COLO829 (cell line): ENCODE data around the gene PCDHGB3.
A peak's percentile ranks its signal among the peaks of the same experiment; 100 is the strongest.
"Not testable (repeated sequence)": the region's sequence is repeated elsewhere in the genome, so short reads cannot be mapped to it uniquely, and the experiment has no call there.

ENCODE experiments used
- DNase-seq: peaks from one replicate; pipeline ENCODE4 v3.0.0; 2012; ENCODE audit warnings: low spot score

Gene PCDHGB3

DNA sequence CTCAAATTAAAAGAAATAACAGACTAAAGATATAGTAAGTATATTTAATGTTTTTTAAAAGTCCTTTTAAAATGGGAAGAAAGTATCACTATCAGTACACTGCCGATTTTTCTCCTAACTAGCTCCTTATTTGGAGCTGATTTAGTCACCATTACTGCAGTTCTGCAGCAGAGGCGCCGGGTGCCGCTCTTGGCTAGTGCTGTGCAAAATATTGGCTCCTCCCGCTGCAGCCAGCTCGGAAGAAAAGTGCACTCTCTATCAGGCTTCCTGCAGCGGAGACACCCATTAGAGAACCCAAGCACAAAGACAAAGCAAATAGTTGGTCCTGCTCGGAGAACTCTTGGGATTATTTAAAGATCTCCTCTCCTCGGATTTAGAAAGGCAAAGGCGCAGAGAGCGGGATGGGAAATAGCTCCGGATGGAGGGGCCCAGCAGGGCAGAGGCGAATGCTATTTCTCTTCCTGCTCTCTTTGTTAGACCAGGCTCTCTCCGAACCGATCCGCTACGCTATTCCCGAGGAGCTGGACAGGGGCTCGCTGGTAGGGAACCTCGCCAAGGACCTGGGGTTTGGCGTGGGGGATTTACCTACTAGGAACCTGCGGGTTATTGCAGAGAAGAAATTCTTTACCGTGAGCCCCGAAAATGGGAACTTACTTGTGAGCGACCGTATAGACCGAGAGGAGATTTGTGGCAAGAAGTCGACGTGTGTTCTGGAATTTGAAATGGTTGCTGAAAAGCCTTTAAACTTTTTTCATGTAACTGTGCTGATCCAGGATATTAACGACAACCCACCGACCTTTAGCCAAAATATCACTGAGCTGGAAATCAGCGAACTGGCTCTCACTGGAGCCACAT, at the start of gene PCDHGB3:
TSS of gene PCDHGB3 (plus strand) at position 249 of the 855 bp plus-strand sequence. CDS start at position 402, 153 bp downstream.
- no peak for DNase-seq

- DNase-seq: no peak
Measured at GRCh38 chr5:141322261-141322660, 47.8 kb upstream of the PCDHGB3 start.

- peak; percentile 16 for DNase-seq
Measured at GRCh38 chr5:141326088-141326854, 43.8 kb upstream of the PCDHGB3 start.

DNA sequence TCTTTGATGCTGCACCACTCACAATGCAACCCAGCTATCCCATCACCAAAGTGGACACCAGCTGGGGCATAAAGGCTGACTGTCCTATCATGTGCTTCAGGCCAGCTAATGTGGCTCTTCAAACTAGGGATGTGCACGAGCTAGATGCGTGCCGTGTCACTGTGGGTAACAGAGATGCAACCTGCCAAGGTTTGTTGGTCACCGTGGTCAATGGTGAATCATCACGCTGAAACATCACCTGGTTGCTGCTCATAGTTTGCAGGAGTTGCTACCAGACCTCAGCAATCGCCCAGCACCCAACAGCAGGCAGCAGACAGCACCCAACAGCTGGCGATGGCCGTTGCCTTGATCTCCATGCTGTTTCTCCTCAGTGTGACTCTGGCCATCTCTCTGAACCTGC, 41.8 kb upstream of the PCDHGB3 start:
- no peak for DNase-seq

- peak; percentile 28 for DNase-seq
Measured at GRCh38 chr5:141330299-141331080, 39.6 kb upstream of the PCDHGB3 start, which contains the start of gene PCDHGA1. Gene PCDHGA1 (plus strand): TSS chr5:141330514.

DNA sequence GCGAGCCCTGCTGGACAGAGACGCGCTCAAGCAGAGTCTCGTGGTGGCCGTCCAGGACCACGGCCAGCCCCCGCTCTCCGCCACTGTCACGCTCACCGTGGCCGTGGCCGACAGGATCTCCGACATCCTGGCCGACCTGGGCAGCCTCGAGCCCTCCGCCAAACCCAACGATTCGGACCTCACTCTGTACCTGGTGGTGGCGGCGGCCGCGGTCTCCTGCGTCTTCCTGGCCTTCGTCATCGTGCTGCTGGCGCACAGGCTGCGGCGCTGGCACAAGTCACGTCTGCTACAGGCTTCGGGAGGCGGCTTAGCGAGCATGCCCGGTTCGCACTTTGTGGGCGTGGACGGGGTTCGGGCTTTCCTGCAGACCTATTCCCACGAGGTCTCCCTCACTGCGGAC, 37.5 kb upstream of the PCDHGB3 start:
- not testable (repeated sequence) for DNase-seq

DNA sequence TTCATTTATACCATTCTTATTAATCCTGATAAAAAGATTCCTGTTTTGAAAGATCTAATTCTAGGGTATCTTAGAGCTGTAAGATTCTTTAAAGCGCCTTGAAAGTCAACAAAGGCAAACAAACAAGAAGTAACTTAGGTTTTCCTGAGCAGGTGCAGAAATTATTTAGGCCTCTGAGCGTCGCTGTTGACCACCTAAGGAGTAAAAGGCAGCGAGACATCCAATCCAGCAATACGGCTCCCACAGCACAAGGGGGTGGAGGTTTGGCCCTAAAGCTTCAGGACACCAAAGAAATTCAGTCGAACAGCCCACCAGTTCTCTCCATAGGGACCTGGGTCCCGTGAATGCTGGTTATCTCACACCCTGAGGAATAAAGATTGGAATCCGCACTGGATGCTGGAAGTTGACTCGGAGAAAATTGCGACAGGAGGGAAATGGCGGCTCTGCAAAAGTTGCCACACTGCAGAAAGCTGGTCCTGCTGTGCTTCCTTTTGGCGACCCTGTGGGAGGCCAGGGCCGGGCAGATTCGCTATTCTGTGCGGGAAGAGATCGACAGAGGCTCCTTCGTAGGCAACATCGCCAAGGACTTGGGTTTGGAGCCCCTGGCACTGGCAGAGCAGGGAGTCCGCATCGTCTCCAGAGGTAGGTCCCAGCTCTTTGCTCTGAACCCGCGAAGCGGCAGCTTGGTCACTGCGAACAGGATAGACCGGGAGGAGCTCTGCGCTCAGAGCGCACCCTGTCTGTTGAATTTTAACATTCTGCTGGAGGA, 31.3 kb upstream of the PCDHGB3 start, which contains the start of gene PCDHGA2:
TSS of gene PCDHGA2 (plus strand) at position 223 of the 769 bp plus-strand sequence.
- peak; percentile 9 for DNase-seq

DNA sequence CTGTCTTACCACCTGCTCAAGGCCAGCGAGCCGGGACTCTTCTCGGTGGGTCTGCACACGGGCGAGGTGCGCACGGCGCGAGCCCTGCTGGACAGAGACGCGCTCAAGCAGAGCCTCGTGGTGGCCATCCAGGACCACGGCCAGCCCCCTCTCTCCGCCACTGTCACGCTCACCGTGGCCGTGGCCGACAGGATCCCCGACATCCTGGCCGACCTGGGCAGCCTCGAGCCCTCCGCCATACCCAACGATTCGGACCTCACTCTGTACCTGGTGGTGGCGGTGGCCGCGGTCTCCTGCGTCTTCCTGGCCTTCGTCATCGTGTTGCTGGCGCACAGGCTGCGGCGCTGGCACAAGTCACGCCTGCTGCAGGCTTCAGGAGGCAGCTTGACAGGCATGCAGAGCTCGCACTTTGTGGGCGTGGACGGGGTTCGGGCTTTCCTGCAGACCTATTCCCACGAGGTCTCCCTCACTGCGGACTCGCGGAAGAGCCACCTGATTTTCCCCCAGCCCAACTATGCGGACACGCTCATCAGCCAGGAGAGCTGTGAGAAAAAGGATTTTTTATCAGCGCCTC, 29.2 kb upstream of the PCDHGB3 start:
- not testable (repeated sequence) for DNase-seq

GRCh38 chr5:141342773-141343172, 27.3 kb upstream of the PCDHGB3 start:
- no peak for DNase-seq

- DNase-seq: no peak
Measured at GRCh38 chr5:141343242-141343952, 26.6 kb upstream of the PCDHGB3 start, which contains the start of gene PCDHGA3. Gene PCDHGA3 (plus strand): TSS chr5:141343829. CDS start chr5:141344034, 205 bp downstream.

DNA sequence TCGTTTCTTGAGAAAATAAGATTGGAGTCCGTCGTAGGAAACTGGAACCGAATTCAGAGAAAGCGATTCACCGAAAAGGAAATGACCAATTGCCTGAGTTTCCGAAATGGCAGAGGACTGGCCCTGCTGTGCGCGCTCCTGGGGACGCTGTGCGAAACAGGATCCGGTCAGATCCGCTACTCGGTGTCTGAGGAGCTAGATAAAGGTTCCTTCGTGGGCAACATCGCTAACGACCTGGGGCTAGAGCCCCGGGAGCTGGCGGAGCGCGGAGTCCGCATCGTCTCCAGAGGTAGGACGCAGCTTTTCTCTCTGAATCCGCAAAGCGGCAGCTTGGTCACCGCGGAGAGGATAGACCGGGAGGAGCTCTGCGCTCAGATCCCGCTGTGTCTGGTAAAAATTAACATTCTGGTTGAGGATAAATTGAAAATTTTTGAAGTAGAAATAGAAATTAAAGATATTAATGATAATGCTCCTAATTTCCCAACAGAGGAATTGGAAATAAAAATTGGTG, 26.0 kb upstream of the PCDHGB3 start:
- DNase-seq: no peak

- no peak for DNase-seq
Measured at GRCh38 chr5:141345327-141345726, 24.7 kb upstream of the PCDHGB3 start.

DNA sequence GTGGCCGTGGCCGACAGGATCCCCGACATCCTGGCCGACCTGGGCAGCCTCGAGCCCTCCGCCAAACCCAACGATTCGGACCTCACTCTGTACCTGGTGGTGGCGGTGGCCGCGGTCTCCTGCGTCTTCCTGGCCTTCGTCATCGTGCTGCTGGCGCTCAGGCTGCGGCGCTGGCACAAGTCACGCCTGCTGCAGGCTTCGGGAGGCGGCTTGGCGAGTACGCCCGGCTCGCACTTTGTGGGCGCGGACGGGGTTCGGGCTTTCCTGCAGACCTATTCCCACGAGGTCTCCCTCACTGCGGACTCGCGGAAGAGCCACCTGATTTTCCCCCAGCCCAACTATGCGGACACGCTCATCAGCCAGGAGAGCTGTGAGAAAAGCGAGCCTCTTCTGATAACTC, 24.0 kb upstream of the PCDHGB3 start:
- DNase-seq: not testable (repeated sequence)

- DNase-seq: peak; percentile 61
Measured at GRCh38 chr5:141349917-141350619, 20.0 kb upstream of the PCDHGB3 start, which contains the start of gene PCDHGB1. Gene PCDHGB1 (plus strand): TSS chr5:141350099. CDS start chr5:141350261, 162 bp downstream.

DNA sequence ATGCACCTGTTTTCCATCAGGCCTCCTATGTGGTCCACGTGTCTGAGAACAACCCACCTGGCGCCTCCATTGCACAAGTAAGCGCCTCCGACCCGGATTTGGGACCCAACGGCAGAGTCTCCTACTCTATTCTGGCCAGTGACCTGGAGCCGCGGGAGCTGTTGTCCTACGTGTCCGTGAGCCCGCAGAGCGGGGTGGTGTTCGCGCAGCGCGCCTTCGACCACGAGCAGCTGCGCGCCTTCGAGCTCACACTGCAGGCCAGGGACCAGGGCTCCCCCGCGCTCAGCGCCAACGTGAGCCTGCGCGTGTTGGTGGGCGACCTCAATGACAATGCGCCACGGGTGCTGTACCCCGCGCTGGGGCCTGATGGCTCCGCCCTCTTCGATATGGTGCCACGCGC, 18.5 kb upstream of the PCDHGB3 start:
- no peak for DNase-seq

GRCh38 chr5:141354900-141355469, 15.1 kb upstream of the PCDHGB3 start, which contains the start of gene PCDHGA4:
Gene PCDHGA4 (plus strand): TSS chr5:141355021. CDS start chr5:141355108, 87 bp downstream.
- DNase-seq: no peak

- no peak for DNase-seq
Measured at GRCh38 chr5:141355641-141356040, 14.4 kb upstream of the PCDHGB3 start.

DNA sequence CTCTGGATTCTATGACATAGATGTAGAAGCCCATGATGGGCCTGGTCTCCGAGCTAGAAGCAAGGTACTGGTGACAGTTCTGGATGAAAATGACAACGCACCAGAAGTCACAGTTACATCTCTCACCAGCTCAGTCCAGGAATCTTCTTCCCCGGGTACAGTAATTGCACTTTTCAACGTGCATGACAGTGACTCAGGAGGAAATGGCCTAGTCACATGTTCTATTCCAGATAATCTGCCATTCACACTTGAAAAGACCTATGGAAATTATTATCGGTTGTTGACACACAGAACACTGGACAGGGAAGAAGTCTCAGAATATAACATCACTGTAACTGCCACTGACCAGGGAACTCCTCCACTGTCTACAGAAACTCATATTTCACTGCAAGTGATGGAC, 13.9 kb upstream of the PCDHGB3 start:
- DNase-seq: no peak

GRCh38 chr5:141356950-141357349, 13.1 kb upstream of the PCDHGB3 start:
- DNase-seq: no peak
